Skeletal muscle satellite cell (primary cell): Measurements from ENCODE around the gene PARP16.

Source experiments
- H3K27me3 ChIP-seq: 2 replicates; pipeline ENCODE4 v1.7.0; 2013; ENCODE audit warnings: low read length; ENCODE audit not compliant: control insufficient read depth, insufficient read depth
- H3K36me3 ChIP-seq: 2 replicates; pipeline ENCODE4 v1.7.0; 2013; ENCODE audit warnings: mild to moderate bottlenecking, control low read depth, low read length; ENCODE audit not compliant: insufficient read depth
- H3K4me1 ChIP-seq: 2 replicates; pipeline ENCODE4 v1.7.0; 2013; ENCODE audit warnings: low read length; ENCODE audit not compliant: control insufficient read depth, insufficient read depth
- H3K4me2 ChIP-seq: 2 replicates; pipeline ENCODE4 v1.7.0; 2013; ENCODE audit warnings: mild to moderate bottlenecking, low read length
- H3K4me3 ChIP-seq: 2 replicates; pipeline ENCODE4 v1.7.0; 2013; ENCODE audit warnings: low read length
- H3K9ac ChIP-seq: 2 replicates; pipeline ENCODE4 v1.7.0; 2013; ENCODE audit warnings: mild to moderate bottlenecking, low read depth, low read length, moderate library complexity
- H3K9me3 ChIP-seq: replicated peaks from 2 replicates; pipeline ENCODE4 v1.7.0; 2013; ENCODE audit warnings: mild to moderate bottlenecking, control low read depth, low read length

PARP16 gene

GRCh38 chr15:65266469-65266868, 20.2 kb downstream of the PARP16 start:
- Histone ChIP-seq H3K9ac (no peak overlapping the region), H3K9me3 (no peaks in the 10 kb centered on the region), H3K4me1 (no peaks in the 10 kb centered on the region), H3K36me3 (peaks cover 5% of the 10 kb centered on the region), H3K27me3 (no peaks in the 10 kb centered on the region), H3K4me2 (no peak overlapping the region), H3K4me3 (no peak overlapping the region)

GRCh38 chr15:65264863-65265430, 21.7 kb downstream of the PARP16 start:
- no peak overlapping the region for H3K9ac ChIP-seq
- H3K9me3 ChIP-seq, result no peaks in the 10 kb centered on the region
- no peak overlapping the region for H3K4me2 ChIP-seq
- H3K36me3 ChIP-seq, result peaks cover 9% of the 10 kb centered on the region
- no peaks in the 10 kb centered on the region for H3K4me1 ChIP-seq
- H3K27me3 ChIP-seq, result no peaks in the 10 kb centered on the region
- H3K4me3 ChIP-seq, result no peak overlapping the region

DNA sequence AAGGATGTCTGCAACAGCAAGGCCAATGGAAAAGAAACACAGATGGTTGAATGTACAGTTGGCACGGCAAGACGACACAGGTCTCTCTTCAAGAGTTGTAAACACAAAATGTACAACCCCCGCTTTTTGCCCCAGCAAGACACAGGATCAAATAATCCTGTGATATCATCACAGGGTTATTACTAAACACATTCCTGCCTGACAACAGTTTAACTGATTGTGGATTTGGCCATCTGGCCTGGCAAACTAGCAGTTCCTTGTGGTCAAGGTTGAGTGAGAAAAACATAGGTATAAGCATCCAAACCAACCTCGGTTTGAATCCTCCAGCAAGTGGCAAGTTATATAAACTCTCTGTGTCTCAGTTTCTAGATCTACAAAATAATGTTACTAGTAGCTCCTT, 23.4 kb downstream of the PARP16 start:
- Histone ChIP-seq H3K36me3 (peaks cover 12% of the 10 kb centered on the region), H3K27me3 (no peaks in the 10 kb centered on the region), H3K4me3 (no peak overlapping the region), H3K4me2 (no peak overlapping the region), H3K4me1 (no peaks in the 10 kb centered on the region), H3K9ac (no peak overlapping the region), H3K9me3 (no peaks in the 10 kb centered on the region)

GRCh38 chr15:65260968-65261367, 25.7 kb downstream of the PARP16 start:
- Histone ChIP-seq H3K4me1 (no peaks in the 10 kb centered on the region), H3K27me3 (no peaks in the 10 kb centered on the region), H3K9me3 (no peaks in the 10 kb centered on the region), H3K9ac (no peak overlapping the region), H3K36me3 (peaks cover 16% of the 10 kb centered on the region), H3K4me2 (no peak overlapping the region), H3K4me3 (no peak overlapping the region)

DNA sequence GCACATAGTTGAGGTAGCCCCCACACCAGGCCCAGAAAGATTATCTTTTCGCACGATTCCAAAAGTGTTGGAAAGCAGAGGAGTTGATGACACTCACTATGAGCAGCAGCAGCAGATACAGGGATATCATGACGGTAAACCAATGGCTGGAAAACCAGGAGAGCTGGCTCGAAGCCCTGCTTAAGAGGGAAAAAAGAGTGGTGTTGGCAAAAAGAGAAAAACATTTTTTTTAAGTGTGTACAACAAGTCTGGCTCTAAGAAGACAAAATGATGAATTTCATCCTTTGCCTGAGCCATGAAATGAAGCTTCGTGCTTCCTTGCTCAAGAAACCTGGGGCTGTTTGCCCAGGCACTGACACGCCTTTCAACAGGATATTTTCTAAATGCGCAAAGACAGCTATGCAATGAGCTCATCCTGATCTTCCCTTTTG, 27.3 kb downstream of the PARP16 start:
- no peaks in the 10 kb centered on the region for H3K9me3 ChIP-seq
- peaks cover 16% of the 10 kb centered on the region for H3K36me3 ChIP-seq
- H3K4me3 ChIP-seq, result no peak overlapping the region
- no peak overlapping the region for H3K4me2 ChIP-seq
- H3K9ac ChIP-seq, result no peak overlapping the region
- H3K4me1 ChIP-seq, result no peaks in the 10 kb centered on the region
- H3K27me3 ChIP-seq, result no peaks in the 10 kb centered on the region

DNA sequence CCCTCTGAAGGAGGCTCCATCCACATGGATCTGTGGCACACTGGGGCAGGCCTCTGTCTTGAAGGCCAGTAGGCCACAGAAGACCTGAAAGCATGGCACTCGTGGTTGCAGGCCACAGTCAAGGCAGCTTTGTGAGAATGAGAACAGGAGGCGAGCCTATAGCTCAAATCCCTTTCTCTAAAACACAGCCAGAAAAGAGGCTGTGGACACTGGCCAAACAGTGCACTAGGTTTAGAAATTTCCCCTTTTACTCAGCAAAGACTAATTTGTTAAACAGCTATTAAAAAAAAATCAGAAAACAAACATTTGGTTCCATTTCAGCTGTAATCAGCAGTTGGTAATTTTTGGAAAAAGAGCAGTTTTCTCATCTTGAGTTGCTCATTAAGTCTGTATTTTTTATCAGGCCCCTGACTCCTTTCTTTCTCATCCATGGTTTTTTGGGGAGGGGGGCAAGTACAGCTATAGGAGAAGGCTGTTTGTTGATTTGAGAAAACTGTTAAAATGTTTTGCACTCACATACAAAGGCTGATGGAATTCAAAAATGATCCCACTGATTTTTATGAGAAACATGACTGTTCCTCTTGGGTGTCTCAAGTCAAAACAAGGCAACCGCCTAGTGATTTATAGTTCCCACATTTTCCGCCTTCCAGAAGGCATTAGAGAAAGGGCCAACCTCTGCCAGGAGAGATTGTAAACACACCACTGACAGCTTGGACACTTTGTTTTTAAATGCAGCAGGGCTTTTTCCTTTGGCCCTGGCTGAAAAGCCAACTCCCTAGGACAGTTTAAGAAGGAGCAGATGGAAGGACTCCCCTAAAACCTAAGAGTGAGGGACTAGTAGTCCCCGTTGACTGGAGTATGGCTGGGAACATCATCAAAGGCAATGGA, 28.1 kb downstream of the PARP16 start:
- Histone ChIP-seq H3K4me1 (no peaks in the 10 kb centered on the region), H3K4me2 (no peak overlapping the region), H3K9ac (no peak overlapping the region), H3K9me3 (no peaks in the 10 kb centered on the region), H3K27me3 (no peaks in the 10 kb centered on the region), H3K36me3 (peaks cover 16% of the 10 kb centered on the region), H3K4me3 (no peak overlapping the region)

DNA sequence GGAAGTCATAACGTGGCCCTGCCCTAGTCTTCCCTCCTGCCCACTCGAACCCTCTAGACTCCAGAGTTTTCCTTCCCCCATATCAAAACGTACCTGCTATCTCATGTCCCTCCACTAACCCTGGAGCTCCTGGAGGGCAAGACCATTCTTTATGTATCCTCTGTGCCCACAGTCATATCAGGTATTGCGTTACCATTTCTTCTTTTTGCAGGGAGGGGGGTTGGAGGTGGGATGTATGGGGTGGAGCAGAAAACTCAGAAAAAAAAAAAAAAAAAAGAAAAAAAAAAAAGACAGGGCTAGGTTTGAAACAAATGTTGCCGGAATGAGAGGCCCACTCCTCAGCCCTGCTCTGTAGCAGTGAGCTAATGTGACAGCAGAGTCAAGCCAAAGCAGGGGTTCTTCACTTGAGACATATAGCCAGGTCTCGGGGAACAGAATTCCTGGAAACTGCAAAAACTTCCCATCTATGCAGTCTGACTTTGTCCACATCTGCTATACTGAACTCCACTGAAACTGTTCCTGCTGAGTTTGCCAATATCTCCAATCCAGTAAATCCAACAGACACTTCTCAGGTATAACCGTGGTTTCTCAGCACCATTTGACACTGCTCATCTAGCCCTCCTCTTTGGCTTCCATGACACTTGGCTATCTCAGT, 31.1 kb downstream of the PARP16 start:
- Histone ChIP-seq H3K4me1 (no peaks in the 10 kb centered on the region), H3K4me2 (no peak overlapping the region)

GRCh38 chr15:65254758-65255157, 31.9 kb downstream of the PARP16 start:
- peaks cover under 1% of the 10 kb centered on the region for H3K4me1 ChIP-seq
- no peaks in the 10 kb centered on the region for H3K27me3 ChIP-seq
- H3K36me3 ChIP-seq, result peaks cover 5% of the 10 kb centered on the region
- H3K4me3 ChIP-seq, result no peak overlapping the region
- H3K9me3 ChIP-seq, result no peaks in the 10 kb centered on the region
- no peak overlapping the region for H3K4me2 ChIP-seq
- H3K9ac ChIP-seq, result no peak overlapping the region

More for the DNA sequence above, 31.1 kb downstream of the PARP16 start:
- no peak overlapping the region for H3K9ac ChIP-seq
- H3K4me3 ChIP-seq, result no peak overlapping the region
- peaks cover 11% of the 10 kb centered on the region for H3K36me3 ChIP-seq
- H3K27me3 ChIP-seq, result no peaks in the 10 kb centered on the region
- no peaks in the 10 kb centered on the region for H3K9me3 ChIP-seq

- Histone ChIP-seq H3K4me2 (no peak overlapping the region), H3K4me3 (no peak overlapping the region), H3K4me1 (peaks cover 4% of the 10 kb centered on the region), H3K27me3 (no peaks in the 10 kb centered on the region), H3K9me3 (no peaks in the 10 kb centered on the region), H3K9ac (no peak overlapping the region), H3K36me3 (peaks cover 5% of the 10 kb centered on the region)
These were observed 32.3 kb downstream of the PARP16 start for GRCh38 chr15:65254356-65254755.

- H3K36me3 ChIP-seq, result no peaks in the 10 kb centered on the region
- no peaks in the 10 kb centered on the region for H3K27me3 ChIP-seq
- H3K4me2 ChIP-seq, result no peak overlapping the region
- peaks cover 16% of the 10 kb centered on the region for H3K4me1 ChIP-seq
- H3K4me3 ChIP-seq, result no peak overlapping the region
- H3K9me3 ChIP-seq, result no peaks in the 10 kb centered on the region
- no peak overlapping the region for H3K9ac ChIP-seq
These were observed 37.0 kb downstream of the PARP16 start for GRCh38 chr15:65249641-65250040.

DNA sequence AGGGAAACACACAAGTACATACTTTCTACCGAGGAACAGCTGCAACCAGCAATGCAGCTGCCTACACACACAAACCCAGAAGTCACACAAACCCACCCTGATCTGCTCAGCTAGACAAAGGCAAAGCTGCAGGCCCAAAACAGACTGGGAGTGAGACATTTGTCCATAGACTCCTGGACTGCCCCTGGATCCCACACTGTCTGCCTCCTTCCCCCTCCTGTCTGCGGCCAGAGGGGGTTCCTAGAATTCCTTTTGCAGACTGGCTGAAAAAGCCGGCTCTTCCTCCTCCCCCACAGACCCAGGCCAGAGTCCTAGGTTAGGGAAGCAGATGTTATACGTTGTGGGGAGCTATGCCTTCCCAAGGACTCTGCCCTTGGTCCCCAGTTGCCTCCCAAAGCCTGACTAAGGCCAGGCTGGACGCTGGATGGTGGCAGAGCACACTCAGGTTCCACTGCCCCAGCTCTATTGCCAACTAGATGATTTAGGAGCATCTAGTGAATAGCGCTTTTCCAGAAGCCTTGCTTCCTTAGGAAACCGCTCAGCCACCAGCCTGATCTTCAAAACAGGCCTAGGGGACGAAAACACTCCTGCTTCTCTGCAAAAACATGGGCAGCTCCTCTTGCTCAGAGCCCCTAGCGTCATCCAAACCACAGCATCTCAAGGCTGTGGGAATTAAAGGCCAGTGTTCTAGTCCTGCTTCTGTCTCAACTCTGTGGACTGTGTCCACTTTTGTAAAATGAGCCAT, 38.0 kb downstream of the PARP16 start:
- Histone ChIP-seq H3K4me2 (no peak overlapping the region), H3K9ac (peak overlapping the region; percentile 27), H3K4me3 (no peak overlapping the region), H3K27me3 (no peaks in the 10 kb centered on the region), H3K9me3 (no peaks in the 10 kb centered on the region), H3K4me1 (peaks cover 17% of the 10 kb centered on the region), H3K36me3 (no peaks in the 10 kb centered on the region)
